Measurements from ENCODE around the gene IL23A.

DNA sequence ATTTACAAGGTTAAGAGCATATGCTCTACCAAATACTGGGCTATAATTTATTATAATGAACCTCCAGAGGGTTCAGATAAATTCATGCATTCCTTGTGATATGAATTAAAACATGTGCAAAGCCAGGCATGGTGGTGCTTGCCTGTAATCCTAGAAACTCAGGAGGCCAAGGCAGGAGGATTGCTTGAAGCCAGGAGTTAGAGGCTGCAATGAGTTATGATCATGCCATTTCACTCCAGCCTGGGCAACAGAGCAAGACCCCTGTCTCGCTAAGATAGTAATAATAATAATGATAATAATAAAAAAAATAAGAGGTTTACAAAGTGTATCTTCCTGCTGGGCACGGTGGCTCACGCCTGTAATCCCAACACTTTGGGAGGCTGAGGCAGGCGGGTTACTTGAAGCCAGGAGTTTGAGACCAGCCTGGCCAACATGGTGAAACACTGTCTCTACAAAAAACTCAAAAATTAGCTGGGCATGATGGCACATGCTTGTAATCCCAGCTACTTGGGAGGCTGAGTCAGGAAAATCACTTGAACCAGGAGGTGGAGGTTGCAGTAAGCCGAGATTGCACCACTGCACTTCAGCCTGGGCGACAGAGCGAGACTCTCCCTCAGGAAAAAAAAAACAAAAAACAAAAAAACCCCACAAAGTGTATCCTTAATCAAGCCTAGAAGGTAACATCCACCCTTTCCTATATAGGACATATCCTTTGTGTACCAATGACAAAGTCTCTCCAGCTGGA lies 31.3 kb upstream of the IL23A start:
- TF ChIP-seq POLR2A (IDR thresholded peaks at IDR 0.05; ENCODE audit: low read depth, low read length): no peak
- no peak for TF ChIP-seq POLR2AphosphoS5 (IDR thresholded peaks at IDR 0.05; ENCODE audit: low read depth, low read length)
